ENCODE data around the gene PSKH1.

PSKH1 gene

DNA sequence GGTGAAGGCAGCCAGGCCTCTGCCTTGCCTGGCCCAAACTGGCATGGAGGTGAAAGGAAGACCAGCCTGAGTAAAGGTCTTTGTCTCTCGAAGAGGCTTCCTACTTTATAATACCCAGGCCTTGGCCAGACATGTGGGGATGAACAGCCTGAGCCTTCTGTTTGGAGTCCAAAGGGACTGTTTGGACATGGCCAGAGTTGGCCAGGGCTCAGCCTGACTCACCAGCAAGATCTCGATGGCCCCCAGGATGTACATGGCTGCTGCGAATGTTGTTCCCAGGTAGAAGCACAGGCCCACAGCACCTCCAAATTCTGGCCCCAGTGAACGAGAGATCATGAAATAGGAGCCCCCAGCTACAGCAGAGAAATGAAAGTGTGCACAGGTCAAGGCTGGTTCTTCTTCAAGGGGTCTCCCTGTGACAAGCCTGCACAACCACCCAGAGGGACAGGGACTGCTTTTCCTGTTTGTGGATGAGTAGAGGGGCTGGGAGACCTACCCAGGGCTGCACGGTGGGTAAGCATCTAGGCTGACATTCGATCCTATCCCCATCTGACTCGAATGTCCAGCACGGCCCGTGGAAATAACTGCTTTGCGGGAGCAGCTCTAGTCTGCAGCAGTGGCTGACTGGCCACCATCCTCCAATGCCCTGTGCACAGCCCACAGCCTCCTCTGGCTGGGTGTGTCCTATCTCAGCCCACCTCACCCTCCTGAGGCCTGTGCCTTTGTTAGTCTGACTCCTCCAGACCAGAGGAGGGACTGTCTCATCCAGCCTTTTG lies 61.6 kb downstream of the PSKH1 start:
- ATAC-seq = no peak
- TF ChIP-seq TOX (CRISPR knock-in tag; IDR thresholded peaks at IDR 0.05; ENCODE audit: borderline replicate concordance) (no peak), ARNTL (CRISPR knock-in tag; IDR thresholded peaks at IDR 0.05; ENCODE audit: borderline replicate concordance, low read depth) (no peak), GLIS3 (CRISPR knock-in tag; IDR thresholded peaks at IDR 0.05) (no peak), PPARA (CRISPR knock-in tag; IDR thresholded peaks at IDR 0.05; ENCODE audit: borderline replicate concordance) (no peak), SNAI2 (CRISPR knock-in tag; IDR thresholded peaks at IDR 0.05) (no peak), RARB (CRISPR knock-in tag; IDR thresholded peaks at IDR 0.05) (no peak)

DNA sequence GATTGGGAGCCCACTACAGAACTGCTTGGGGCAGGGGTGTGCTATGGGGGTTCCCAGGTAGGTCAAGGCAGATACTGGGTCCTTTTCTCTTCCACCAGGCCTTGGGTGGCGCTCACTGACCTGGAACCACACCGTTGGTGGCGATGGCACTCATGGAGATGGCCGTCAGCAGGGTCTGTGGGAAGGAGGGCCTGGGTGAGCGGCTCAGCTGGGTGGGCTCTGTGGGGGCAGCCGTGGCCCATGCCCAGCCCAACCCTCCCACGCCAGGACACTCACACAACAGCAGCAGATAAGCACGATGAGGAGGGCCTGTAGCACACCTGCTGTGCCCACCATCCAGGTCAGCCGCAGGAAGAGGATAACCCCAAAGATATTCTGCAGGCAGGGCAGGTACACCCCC lies 64.6 kb downstream of the PSKH1 start:
- TF ChIP-seq RARB (CRISPR knock-in tag; IDR thresholded peaks at IDR 0.05) = no peak
- no peak for TF ChIP-seq TOX (CRISPR knock-in tag; IDR thresholded peaks at IDR 0.05; ENCODE audit: borderline replicate concordance)
- TF ChIP-seq ARNTL (CRISPR knock-in tag; IDR thresholded peaks at IDR 0.05; ENCODE audit: borderline replicate concordance, low read depth) = no peak
- ATAC-seq = no peak

- peak; percentile 18; the same call in 2 of the 3 replicates for ATAC-seq
- TF ChIP-seq ZNF70 (CRISPR knock-in tag; IDR thresholded peaks at IDR 0.05) (no peak), POU6F1 (CRISPR knock-in tag; IDR thresholded peaks at IDR 0.05; ENCODE audit: borderline replicate concordance, low read depth) (no peak), OSR1 (CRISPR knock-in tag; IDR thresholded peaks at IDR 0.05) (no peak), BACH2 (CRISPR knock-in tag; IDR thresholded peaks at IDR 0.05; ENCODE audit: borderline replicate concordance) (no peak), ARNTL (CRISPR knock-in tag; IDR thresholded peaks at IDR 0.05; ENCODE audit: borderline replicate concordance, low read depth) (no peak), GLIS3 (CRISPR knock-in tag; IDR thresholded peaks at IDR 0.05) (no peak), ZNF8 (CRISPR knock-in tag; IDR thresholded peaks at IDR 0.05) (no peak), ESRRG (CRISPR knock-in tag; IDR thresholded peaks at IDR 0.05) (no peak), ZFP30 (CRISPR knock-in tag; IDR thresholded peaks at IDR 0.05) (no peak), SNAI2 (CRISPR knock-in tag; IDR thresholded peaks at IDR 0.05) (no peak), ZC3H10 (CRISPR knock-in tag; IDR thresholded peaks at IDR 0.05) (no peak), ZNF565 (CRISPR knock-in tag; conservative IDR thresholded peaks at IDR 0.05; ENCODE audit: low read depth) (no peak), ZFP3 (CRISPR knock-in tag; IDR thresholded peaks at IDR 0.05) (no peak), RARB (CRISPR knock-in tag; IDR thresholded peaks at IDR 0.05) (no peak), ISL1 (CRISPR knock-in tag; IDR thresholded peaks at IDR 0.05) (no peak)
- TF ChIP-seq, protein P1, sequence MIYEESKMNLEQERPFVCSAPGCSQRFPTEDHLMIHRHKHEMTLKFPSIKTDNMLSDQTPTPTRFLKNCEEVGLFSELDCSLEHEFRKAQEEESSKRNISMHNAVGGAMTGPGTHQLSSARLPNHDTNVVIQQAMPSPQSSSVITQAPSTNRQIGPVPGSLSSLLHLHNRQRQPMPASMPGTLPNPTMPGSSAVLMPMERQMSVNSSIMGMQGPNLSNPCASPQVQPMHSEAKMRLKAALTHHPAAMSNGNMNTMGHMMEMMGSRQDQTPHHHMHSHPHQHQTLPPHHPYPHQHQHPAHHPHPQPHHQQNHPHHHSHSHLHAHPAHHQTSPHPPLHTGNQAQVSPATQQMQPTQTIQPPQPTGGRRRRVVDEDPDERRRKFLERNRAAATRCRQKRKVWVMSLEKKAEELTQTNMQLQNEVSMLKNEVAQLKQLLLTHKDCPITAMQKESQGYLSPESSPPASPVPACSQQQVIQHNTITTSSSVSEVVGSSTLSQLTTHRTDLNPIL (CRISPR knock-in tag; IDR thresholded peaks at IDR 0.05; ENCODE audit: low read depth) = no peak
- TF ChIP-seq, protein P2, sequence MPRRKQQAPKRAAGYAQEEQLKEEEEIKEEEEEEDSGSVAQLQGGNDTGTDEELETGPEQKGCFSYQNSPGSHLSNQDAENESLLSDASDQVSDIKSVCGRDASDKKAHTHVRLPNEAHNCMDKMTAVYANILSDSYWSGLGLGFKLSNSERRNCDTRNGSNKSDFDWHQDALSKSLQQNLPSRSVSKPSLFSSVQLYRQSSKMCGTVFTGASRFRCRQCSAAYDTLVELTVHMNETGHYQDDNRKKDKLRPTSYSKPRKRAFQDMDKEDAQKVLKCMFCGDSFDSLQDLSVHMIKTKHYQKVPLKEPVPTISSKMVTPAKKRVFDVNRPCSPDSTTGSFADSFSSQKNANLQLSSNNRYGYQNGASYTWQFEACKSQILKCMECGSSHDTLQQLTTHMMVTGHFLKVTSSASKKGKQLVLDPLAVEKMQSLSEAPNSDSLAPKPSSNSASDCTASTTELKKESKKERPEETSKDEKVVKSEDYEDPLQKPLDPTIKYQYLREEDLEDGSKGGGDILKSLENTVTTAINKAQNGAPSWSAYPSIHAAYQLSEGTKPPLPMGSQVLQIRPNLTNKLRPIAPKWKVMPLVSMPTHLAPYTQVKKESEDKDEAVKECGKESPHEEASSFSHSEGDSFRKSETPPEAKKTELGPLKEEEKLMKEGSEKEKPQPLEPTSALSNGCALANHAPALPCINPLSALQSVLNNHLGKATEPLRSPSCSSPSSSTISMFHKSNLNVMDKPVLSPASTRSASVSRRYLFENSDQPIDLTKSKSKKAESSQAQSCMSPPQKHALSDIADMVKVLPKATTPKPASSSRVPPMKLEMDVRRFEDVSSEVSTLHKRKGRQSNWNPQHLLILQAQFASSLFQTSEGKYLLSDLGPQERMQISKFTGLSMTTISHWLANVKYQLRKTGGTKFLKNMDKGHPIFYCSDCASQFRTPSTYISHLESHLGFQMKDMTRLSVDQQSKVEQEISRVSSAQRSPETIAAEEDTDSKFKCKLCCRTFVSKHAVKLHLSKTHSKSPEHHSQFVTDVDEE (CRISPR knock-in tag; IDR thresholded peaks at IDR 0.05) = no peak
Observed at GRCh38 chr16:67959536-67960329, 66.7 kb downstream of the PSKH1 start.

- ATAC-seq = no peak
- TF ChIP-seq ZNF565 (CRISPR knock-in tag; conservative IDR thresholded peaks at IDR 0.05; ENCODE audit: low read depth) = no peak
- no peak for TF ChIP-seq ZC3H10 (CRISPR knock-in tag; IDR thresholded peaks at IDR 0.05)
- TF ChIP-seq ZNF8 (CRISPR knock-in tag; IDR thresholded peaks at IDR 0.05) = no peak
- no peak for TF ChIP-seq PATZ1 (CRISPR knock-in tag; IDR thresholded peaks at IDR 0.05; ENCODE audit: borderline replicate concordance)
- TF ChIP-seq TCF4 (CRISPR knock-in tag; IDR thresholded peaks at IDR 0.05; ENCODE audit: borderline replicate concordance) = no peak
- no peak for TF ChIP-seq CSDC2 (CRISPR knock-in tag; IDR thresholded peaks at IDR 0.05)
- no peak for TF ChIP-seq CSRNP3 (CRISPR knock-in tag; IDR thresholded peaks at IDR 0.05)
- no peak for TF ChIP-seq GLIS3 (CRISPR knock-in tag; IDR thresholded peaks at IDR 0.05)
- no peak for TF ChIP-seq ESRRG (CRISPR knock-in tag; IDR thresholded peaks at IDR 0.05)
- TF ChIP-seq ISL1 (CRISPR knock-in tag; IDR thresholded peaks at IDR 0.05) = no peak
- TF ChIP-seq, protein P1 (CRISPR knock-in tag; IDR thresholded peaks at IDR 0.05; ENCODE audit: low read depth) = no peak
Observed at GRCh38 chr16:67961551-67961957, 68.5 kb downstream of the PSKH1 start.
